K562 (cell line): ENCODE data around the gene AK2. TPM values are rescaled to one million over a fixed set of nuclear protein-coding genes. Genes with fewer than 3 reads are reported as not detected.
A peak's percentile ranks its signal among the peaks of the same experiment; 100 is the strongest.

Source experiments
- CHD4 ChIP-seq: fragments of 200-600 bp; sonication (generic); IDR thresholded peaks from 3 replicates; pipeline ENCODE4 v1.6.1; 2012; ENCODE audit warnings: low read depth, mild to moderate bottlenecking, mixed read lengths, low read length, inconsistent platforms; ENCODE audit not compliant: insufficient read depth, insufficient replicate concordance, poor library complexity, severe bottlenecking
- DNMT1 ChIP-seq: fragments of 450-650 bp; IDR thresholded peaks from 2 replicates; pipeline ENCODE4 v1.6.1; 2016; ENCODE audit warnings: antibody characterized with exemption, mild to moderate bottlenecking
- E2F3 ChIP-seq: fragments of 250-450 bp; sonication (Bioruptor Pico); IDR thresholded peaks from 2 replicates; pipeline ENCODE4 v1.4.0; 2020; ENCODE audit warnings: mild to moderate bottlenecking
- ESRRA ChIP-seq: fragments of 450-650 bp; IDR thresholded peaks from 2 replicates; pipeline ENCODE4 v1.6.1; 2014; ENCODE audit warnings: low read depth, mild to moderate bottlenecking, moderate library complexity, borderline replicate concordance
- FOXM1 ChIP-seq, 2 experiments: fragments of 450-650 bp in 1 of 2; sonication (generic) in 1 of 2; formaldehyde crosslinking in 1 of 2; IDR thresholded peaks; 2 replicates each; pipeline versions ENCODE4 v1.6.1 to v1.9.0; 2017 to 2022; ENCODE audit warnings: low read depth in 2 of 2, mild to moderate bottlenecking in 2 of 2, missing genetic modification reagents in 1 of 2, moderate library complexity in 1 of 2
- MBD2 ChIP-seq: sonication (generic); IDR thresholded peaks from 2 replicates; pipeline ENCODE4 v1.6.1; 2016; ENCODE audit warnings: low read depth, borderline replicate concordance
- RBBP5 ChIP-seq: fragments of 200-600 bp; sonication (generic); IDR thresholded peaks from 2 replicates; pipeline ENCODE4 v1.6.1; 2012; ENCODE audit warnings: borderline replicate concordance, mild to moderate bottlenecking, low read length, control low read depth, inconsistent platforms; ENCODE audit not compliant: insufficient read depth, poor library complexity, severe bottlenecking
- RCOR1 ChIP-seq, 2 experiments: IDR thresholded peaks; 2 replicates each; pipeline ENCODE4 v1.6.1; 2012; ENCODE audit warnings: low read depth in 2 of 2, low read length in 2 of 2, borderline replicate concordance in 1 of 2, improper control_type of control experiment in 1 of 2
- SIN3B ChIP-seq: fragments of 450-650 bp; IDR thresholded peaks from 2 replicates; pipeline ENCODE4 v1.6.1; 2017; ENCODE audit warnings: low read depth, mild to moderate bottlenecking, moderate library complexity
- SMARCA5 ChIP-seq: fragments of 450-650 bp; IDR thresholded peaks from 2 replicates; pipeline ENCODE4 v1.6.1; 2016
- U2AF1 ChIP-seq: fragments of 200-400 bp; formaldehyde crosslinking; optimal IDR thresholded peaks from 2 replicates; pipeline ENCODE3; 2017; ENCODE audit warnings: mild to moderate bottlenecking, low read depth, low read length, moderate library complexity
- WHSC1 ChIP-seq: IDR thresholded peaks from one replicate; pipeline ENCODE4 v1.6.1; 2012; ENCODE audit warnings: low read length, control low read depth, inconsistent platforms
- ZBTB17 ChIP-seq: fragments of 450-650 bp; formaldehyde crosslinking; IDR thresholded peaks from 2 replicates; pipeline ENCODE4 v1.4.0; 2020; ENCODE audit warnings: mild to moderate bottlenecking
- ZNF121 ChIP-seq: sonication (generic); formaldehyde crosslinking; conservative IDR thresholded peaks from 2 replicates; pipeline ENCODE4 v1.8.0; 2022; ENCODE audit warnings: missing genetic modification reagents
- polyA plus RNA-seq, 8 experiments: library from polyadenylated mRNA; depleted of rRNA in 4 of 8; stranded (reverse) in 5 of 8; unstranded in 3 of 8; fragments of >200 nt; fragmentation: Nextera tagmentation in 2 of 8; fragmentation: Illumina TruSeq in 1 of 8; extraction: Ambion mirVana in 2 of 8; extraction: Trizol in 1 of 8; gene quantifications; 2 replicates each; pipeline versions ENCODE4 v1.2.1 to v1.2.3, GENCODE V29; 2011 to 2014; ENCODE audit warnings: inconsistent platforms in 1 of 8, missing spikeins in 1 of 8
- total RNA-seq, 7 experiments: library from RNA; depleted of rRNA in 6 of 7; stranded (reverse); fragments of >200 nt in 6 of 7; fragmentation: Illumina TruSeq in 2 of 7; extraction: Trizol in 2 of 7; gene quantifications; 2 replicates each; pipeline versions ENCODE4 v1.2.1 to v1.2.3, GENCODE V29; 2011 to 2021; ENCODE audit warnings: low replicate concordance in 1 of 7
- TF ChIP-seq, protein P1 (sequence below): sonication (generic); formaldehyde crosslinking; IDR thresholded peaks from 2 replicates; pipeline ENCODE4 v1.8.0; 2022; ENCODE audit warnings: mild to moderate bottlenecking, missing genetic modification reagents
- TF ChIP-seq, protein P2 (sequence below): sonication (generic); formaldehyde crosslinking; IDR thresholded peaks from 2 replicates; pipeline ENCODE4 v1.8.0; 2023; ENCODE audit warnings: mild to moderate bottlenecking, missing genetic modification reagents
- TF ChIP-seq, protein P3 (sequence below), 2 experiments: IDR thresholded peaks; 2 replicates each; pipeline ENCODE4 v1.6.1; 2011; ENCODE audit warnings: borderline replicate concordance in 1 of 2, control low read depth in 1 of 2, low read depth in 1 of 2, low read length in 1 of 2, mild to moderate bottlenecking in 1 of 2, mixed read lengths in 1 of 2, moderate library complexity in 1 of 2; ENCODE audit not compliant: insufficient read depth in 1 of 2, insufficient read length in 1 of 2, poor library complexity in 1 of 2, severe bottlenecking in 1 of 2; ENCODE audit errors: extremely low read depth in 1 of 2

AK2 gene
- total and polyA plus RNA-seq, 9 of the 15 experiments (the other 6 are each of a cell fraction or from before 2014, with no cell fraction given) = 105 to 1,050 (median 509) TPM

DNA sequence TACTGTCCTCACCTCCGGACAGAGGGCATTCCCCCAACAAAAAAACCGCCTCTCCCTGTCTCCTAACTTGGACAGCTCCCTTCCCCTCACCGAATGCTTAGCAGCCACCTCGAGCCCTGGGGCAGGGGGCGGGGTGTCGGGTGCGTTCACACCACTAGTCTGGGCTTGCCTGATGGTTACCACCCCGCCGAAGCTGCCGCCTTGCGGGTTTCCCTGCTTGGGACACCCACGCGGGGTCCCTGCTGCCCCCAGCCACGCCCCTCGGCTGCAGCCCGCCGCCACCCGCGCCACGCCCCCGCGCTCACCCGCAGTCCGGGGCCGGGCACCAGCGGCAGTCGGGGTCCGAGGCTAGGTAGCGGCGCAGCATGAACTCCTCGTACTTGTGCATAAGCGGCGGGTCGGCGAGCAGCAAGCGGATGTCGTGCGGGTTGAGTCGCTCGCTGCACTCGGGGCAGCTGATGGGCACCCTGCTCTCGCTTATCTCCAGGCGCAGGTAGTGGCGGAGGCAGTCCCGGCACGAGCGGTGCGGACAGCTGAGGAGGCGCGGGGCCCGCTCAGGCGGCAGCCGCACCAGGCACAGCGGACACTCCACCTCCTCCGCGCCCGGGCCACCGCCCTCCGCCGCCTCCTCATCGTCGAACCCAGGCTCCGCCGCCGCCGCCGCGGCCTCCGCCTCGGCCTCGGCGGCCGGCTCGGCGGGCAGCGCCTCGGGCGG lies 72.8 kb downstream of the AK2 start (continued):
- TF ChIP-seq, protein P1, sequence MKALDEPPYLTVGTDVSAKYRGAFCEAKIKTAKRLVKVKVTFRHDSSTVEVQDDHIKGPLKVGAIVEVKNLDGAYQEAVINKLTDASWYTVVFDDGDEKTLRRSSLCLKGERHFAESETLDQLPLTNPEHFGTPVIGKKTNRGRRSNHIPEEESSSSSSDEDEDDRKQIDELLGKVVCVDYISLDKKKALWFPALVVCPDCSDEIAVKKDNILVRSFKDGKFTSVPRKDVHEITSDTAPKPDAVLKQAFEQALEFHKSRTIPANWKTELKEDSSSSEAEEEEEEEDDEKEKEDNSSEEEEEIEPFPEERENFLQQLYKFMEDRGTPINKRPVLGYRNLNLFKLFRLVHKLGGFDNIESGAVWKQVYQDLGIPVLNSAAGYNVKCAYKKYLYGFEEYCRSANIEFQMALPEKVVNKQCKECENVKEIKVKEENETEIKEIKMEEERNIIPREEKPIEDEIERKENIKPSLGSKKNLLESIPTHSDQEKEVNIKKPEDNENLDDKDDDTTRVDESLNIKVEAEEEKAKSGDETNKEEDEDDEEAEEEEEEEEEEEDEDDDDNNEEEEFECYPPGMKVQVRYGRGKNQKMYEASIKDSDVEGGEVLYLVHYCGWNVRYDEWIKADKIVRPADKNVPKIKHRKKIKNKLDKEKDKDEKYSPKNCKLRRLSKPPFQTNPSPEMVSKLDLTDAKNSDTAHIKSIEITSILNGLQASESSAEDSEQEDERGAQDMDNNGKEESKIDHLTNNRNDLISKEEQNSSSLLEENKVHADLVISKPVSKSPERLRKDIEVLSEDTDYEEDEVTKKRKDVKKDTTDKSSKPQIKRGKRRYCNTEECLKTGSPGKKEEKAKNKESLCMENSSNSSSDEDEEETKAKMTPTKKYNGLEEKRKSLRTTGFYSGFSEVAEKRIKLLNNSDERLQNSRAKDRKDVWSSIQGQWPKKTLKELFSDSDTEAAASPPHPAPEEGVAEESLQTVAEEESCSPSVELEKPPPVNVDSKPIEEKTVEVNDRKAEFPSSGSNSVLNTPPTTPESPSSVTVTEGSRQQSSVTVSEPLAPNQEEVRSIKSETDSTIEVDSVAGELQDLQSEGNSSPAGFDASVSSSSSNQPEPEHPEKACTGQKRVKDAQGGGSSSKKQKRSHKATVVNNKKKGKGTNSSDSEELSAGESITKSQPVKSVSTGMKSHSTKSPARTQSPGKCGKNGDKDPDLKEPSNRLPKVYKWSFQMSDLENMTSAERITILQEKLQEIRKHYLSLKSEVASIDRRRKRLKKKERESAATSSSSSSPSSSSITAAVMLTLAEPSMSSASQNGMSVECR (CRISPR knock-in tag) = peak; percentile 60
- TF ChIP-seq SIN3B (peak; percentile 33; the same call in 1 of the 2 replicates), U2AF1 (no peak), SMARCA5 (no peak), CHD4 (peak; percentile 88), RBBP5 (peak; percentile 87), RCOR1 (IDR thresholded peaks at IDR 0.05; ENCODE audit: borderline replicate concordance in 1 of 2, low read depth in 2 of 2, low read length in 2 of 2) (peak in 1 of 2 experiments; percentile 6; a peak in 1 of 4 replicates), E2F3 (CRISPR knock-in tag) (0 out of 2 replicates have a peak, but pooled peaks have one; percentile 8), MBD2 (no peak), ZNF121 (CRISPR knock-in tag) (peak; percentile 12; the same call in 1 of the 2 replicates), ZBTB17 (CRISPR knock-in tag) (0 out of 2 replicates have a peak, but pooled peaks have one; percentile 13), FOXM1 (IDR thresholded peaks at IDR 0.05; ENCODE audit: low read depth) (no peak), FOXM1 (CRISPR knock-in tag; IDR thresholded peaks at IDR 0.05; ENCODE audit: low read depth) (peak; percentile 65; the same call in 1 of the 2 replicates), WHSC1 (no peak), DNMT1 (no peak), ESRRA (peak; percentile 52; the same call in 1 of the 2 replicates)
- TF ChIP-seq, protein P2, sequence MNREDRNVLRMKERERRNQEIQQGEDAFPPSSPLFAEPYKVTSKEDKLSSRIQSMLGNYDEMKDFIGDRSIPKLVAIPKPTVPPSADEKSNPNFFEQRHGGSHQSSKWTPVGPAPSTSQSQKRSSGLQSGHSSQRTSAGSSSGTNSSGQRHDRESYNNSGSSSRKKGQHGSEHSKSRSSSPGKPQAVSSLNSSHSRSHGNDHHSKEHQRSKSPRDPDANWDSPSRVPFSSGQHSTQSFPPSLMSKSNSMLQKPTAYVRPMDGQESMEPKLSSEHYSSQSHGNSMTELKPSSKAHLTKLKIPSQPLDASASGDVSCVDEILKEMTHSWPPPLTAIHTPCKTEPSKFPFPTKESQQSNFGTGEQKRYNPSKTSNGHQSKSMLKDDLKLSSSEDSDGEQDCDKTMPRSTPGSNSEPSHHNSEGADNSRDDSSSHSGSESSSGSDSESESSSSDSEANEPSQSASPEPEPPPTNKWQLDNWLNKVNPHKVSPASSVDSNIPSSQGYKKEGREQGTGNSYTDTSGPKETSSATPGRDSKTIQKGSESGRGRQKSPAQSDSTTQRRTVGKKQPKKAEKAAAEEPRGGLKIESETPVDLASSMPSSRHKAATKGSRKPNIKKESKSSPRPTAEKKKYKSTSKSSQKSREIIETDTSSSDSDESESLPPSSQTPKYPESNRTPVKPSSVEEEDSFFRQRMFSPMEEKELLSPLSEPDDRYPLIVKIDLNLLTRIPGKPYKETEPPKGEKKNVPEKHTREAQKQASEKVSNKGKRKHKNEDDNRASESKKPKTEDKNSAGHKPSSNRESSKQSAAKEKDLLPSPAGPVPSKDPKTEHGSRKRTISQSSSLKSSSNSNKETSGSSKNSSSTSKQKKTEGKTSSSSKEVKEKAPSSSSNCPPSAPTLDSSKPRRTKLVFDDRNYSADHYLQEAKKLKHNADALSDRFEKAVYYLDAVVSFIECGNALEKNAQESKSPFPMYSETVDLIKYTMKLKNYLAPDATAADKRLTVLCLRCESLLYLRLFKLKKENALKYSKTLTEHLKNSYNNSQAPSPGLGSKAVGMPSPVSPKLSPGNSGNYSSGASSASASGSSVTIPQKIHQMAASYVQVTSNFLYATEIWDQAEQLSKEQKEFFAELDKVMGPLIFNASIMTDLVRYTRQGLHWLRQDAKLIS = no peak
- TF ChIP-seq, protein P3, sequence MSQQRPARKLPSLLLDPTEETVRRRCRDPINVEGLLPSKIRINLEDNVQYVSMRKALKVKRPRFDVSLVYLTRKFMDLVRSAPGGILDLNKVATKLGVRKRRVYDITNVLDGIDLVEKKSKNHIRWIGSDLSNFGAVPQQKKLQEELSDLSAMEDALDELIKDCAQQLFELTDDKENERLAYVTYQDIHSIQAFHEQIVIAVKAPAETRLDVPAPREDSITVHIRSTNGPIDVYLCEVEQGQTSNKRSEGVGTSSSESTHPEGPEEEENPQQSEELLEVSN (IDR thresholded peaks at IDR 0.05; ENCODE audit: borderline replicate concordance in 1 of 2, extremely low read depth in 1 of 2, insufficient read depth in 1 of 2, insufficient read length in 1 of 2, low read depth in 1 of 2, low read length in 1 of 2, poor library complexity in 1 of 2, severe bottlenecking in 1 of 2) = peak; percentile 50 to 54
